NOMO-1 treated with dmso at 0.1 percent for 144 hours (cell line): Measurements from ENCODE around the gene FXN.
"Not testable (repeated sequence)": the region's sequence is repeated elsewhere in the genome, so short reads cannot be mapped to it uniquely, and the experiment has no call there.

Source experiments
- DNase-seq: peaks from one replicate; lab custom pipeline; 2025; ENCODE audit not compliant: unreplicated experiment; lab: John Stamatoyannopoulos, UW

The FXN gene

GRCh38 chr9:69023650-69024049 is 11.9 kb upstream of the FXN start:
- DNase-seq, result no peak

GRCh38 chr9:69027355-69028097 is 8.0 kb upstream of the FXN start:
- DNase-seq, result no peak

- no peak for DNase-seq
These were observed 6.8 kb upstream of the FXN start for GRCh38 chr9:69028754-69029153.

GRCh38 chr9:69029535-69029934 is 6.0 kb upstream of the FXN start:
- DNase-seq, result no peak

GRCh38 chr9:69030851-69031645 is 4.5 kb upstream of the FXN start:
- DNase-seq, result no peak

- no peak for DNase-seq
These were observed 1.5 kb upstream of the FXN start for GRCh38 chr9:69034071-69034470.

GRCh38 chr9:69036309-69036708 is 757 bp downstream of the FXN start:
- no peak for DNase-seq

GRCh38 chr9:69036799-69037198 is 1.2 kb downstream of the FXN start:
- no peak for DNase-seq

- no peak for DNase-seq
These were observed 5.1 kb downstream of the FXN start for GRCh38 chr9:69040646-69041045.

GRCh38 chr9:69044240-69045219 is 9.0 kb downstream of the FXN start:
- DNase-seq, result no peak

- no peak for DNase-seq
These were observed 10.3 kb downstream of the FXN start for GRCh38 chr9:69045821-69046220.

- no peak for DNase-seq
These were observed 11.2 kb downstream of the FXN start for GRCh38 chr9:69046723-69047122.

GRCh38 chr9:69047371-69047770 is 11.8 kb downstream of the FXN start:
- no peak for DNase-seq

GRCh38 chr9:69049094-69049493 is 13.5 kb downstream of the FXN start:
- no peak for DNase-seq

- not testable (repeated sequence) for DNase-seq
These were observed 15.4 kb downstream of the FXN start for GRCh38 chr9:69050936-69051335.

GRCh38 chr9:69054989-69055388 is 19.4 kb downstream of the FXN start:
- no peak for DNase-seq

GRCh38 chr9:69056191-69056815 is 20.8 kb downstream of the FXN start:
- no peak for DNase-seq

GRCh38 chr9:69058101-69058500 is 22.5 kb downstream of the FXN start:
- no peak for DNase-seq

- DNase-seq, result no peak
These were observed 25.2 kb downstream of the FXN start for GRCh38 chr9:69060766-69061165.

- no peak for DNase-seq
These were observed 26.6 kb downstream of the FXN start for GRCh38 chr9:69062195-69062594.

GRCh38 chr9:69063839-69064238 is 28.3 kb downstream of the FXN start:
- no peak for DNase-seq
